Aorta (tissue), 5 donors: Measurements from ENCODE around the gene DIO3. TPM values are rescaled to one million over a fixed set of nuclear protein-coding genes. Genes with fewer than 3 reads are reported as not detected.

Source experiments
- ATAC-seq: fragments of 200-7000 bp; cut with Tn5 transposase; one replicate; pipeline ENCODE4 v1.9.1; 2022; ENCODE audit warnings: moderate library complexity; ENCODE audit not compliant: low FRiP score
- DNase-seq, 2 donors: peaks; one replicate each; pipeline ENCODE4 v3.0.0-alpha.2; 2020
- H3K27ac ChIP-seq, 2 donors: one replicate each; pipeline ENCODE4 v1.5.1; 2013; ENCODE audit warnings: low read length in 2 of 2, mild to moderate bottlenecking in 2 of 2, moderate library complexity in 2 of 2, control low read depth in 1 of 2, inconsistent platforms in 1 of 2, low read depth in 1 of 2
- H3K27me3 ChIP-seq, 2 donors: one replicate each; pipeline ENCODE4 v1.6.1; 2013; ENCODE audit warnings: control low read depth in 1 of 2, low read length in 1 of 2, mild to moderate bottlenecking in 1 of 2, moderate library complexity in 1 of 2; ENCODE audit not compliant: insufficient read depth in 2 of 2, control insufficient read depth in 1 of 2
- H3K36me3 ChIP-seq, 2 donors: one replicate each; pipeline ENCODE4 v1.6.1; 2013; ENCODE audit warnings: control low read depth in 1 of 2, low read length in 1 of 2, mild to moderate bottlenecking in 1 of 2; ENCODE audit not compliant: insufficient read depth in 2 of 2, control insufficient read depth in 1 of 2
- H3K4me1 ChIP-seq, 2 donors: one replicate each; pipeline ENCODE4 v1.6.1; 2013; ENCODE audit warnings: low read length in 2 of 2, control low read depth in 1 of 2, mild to moderate bottlenecking in 1 of 2, moderate library complexity in 1 of 2; ENCODE audit not compliant: insufficient read depth in 2 of 2, control insufficient read depth in 1 of 2
- H3K4me3 ChIP-seq, 2 donors: one replicate each; pipeline ENCODE4 v1.5.1; 2013; ENCODE audit warnings: low read length in 2 of 2, control low read depth in 1 of 2, mild to moderate bottlenecking in 1 of 2
- H3K9me3 ChIP-seq: one replicate; pipeline ENCODE4 v1.6.1; 2013; ENCODE audit warnings: mild to moderate bottlenecking, low read length; ENCODE audit not compliant: control insufficient read depth
- WGBS, 2 donors: extraction: QIAGEN DNeasy Blood & Tissue Kit; methylation state at CpG; one replicate each; pipeline ENCODE4 v1.1.7; 2013; 5-methylcytosine and 5-hydroxymethylcytosine counted together
- intact Hi-C, 2 donors: fragments of 100-400 bp; cut with DNase I; formaldehyde crosslinking; loops; one replicate each; pipeline versions ENCODE4 v1.14.2 to v1.15.0; 2022
- long read RNA-seq, 2 donors: library from polyadenylated mRNA; unstranded; transcript quantifications; one replicate each; pipeline ENCODE4 v2.0.0, GENCODE V29; 2020 to 2021
- polyA plus RNA-seq, 2 donors: library from polyadenylated mRNA; stranded (reverse); fragments of 200-250 nt; gene quantifications; one replicate each; pipeline ENCODE4 v1.2.3, GENCODE V29; 2013
- total RNA-seq, 2 donors: library from RNA; stranded (reverse); fragmentation: NEBNext Ultra II Directional; extraction: Animal tissue kit (Norgen Biotek cat#: 25700); gene quantifications; one replicate each; pipeline ENCODE4 v1.2.1, GENCODE V29; 2021
- donor health status: healthy with polysubstance abuse.
- donor health status: Bipolar disorder and iron deficiency.
- donor health status: DM: no; HTN: no; CAD: no.
- donor health status: DM: no; HTN: no; CAD: no.
- donor health status: DM: yes; HTN: yes; CAD: no.

The DIO3 gene
- total RNA-seq (1 to 10 TPM; 3.9 to 5.8 TPM), polyA plus RNA-seq (under 1 TPM; 0.05 to 0.13 TPM)
- long read RNA-seq, donor 1, transcript DIO3-201 (1 exons, 2,102 nt) = major isoform, 11 of 11 reads
- long read RNA-seq, donor 1, partial matches to known transcripts = 0 of 11 reads
- long read RNA-seq, donor 1, other reads (novel, unspliced or antisense) = 0 of 11 reads
- long read RNA-seq, donor 2, partial matches to known transcripts = 0 of 2 reads
- long read RNA-seq, donor 2, other reads (novel, unspliced or antisense) = 0 of 2 reads

GRCh38 chr14:101561145-101561896 is at the start of gene DIO3:
Gene DIO3, plus strand, starts transcription at chr14:101561495.
- H3K27me3 ChIP-seq = no peaks in the 10 kb centered on the region
- ATAC-seq = no peak
- no peak within 1 kb of the TSS for H3K27ac ChIP-seq
- no peak for DNase-seq
- 7 to 10% methylated on average over 59 to 73 of the region's 73 CpGs for WGBS, 2 donors
- H3K4me3 ChIP-seq = no peak within 1 kb of the TSS
- no peaks in the 10 kb centered on the region for H3K36me3 ChIP-seq
- intact Hi-C loops = no loop called here
- H3K4me1 ChIP-seq = no peaks in the 10 kb centered on the region
- H3K9me3 ChIP-seq = peaks cover 10% of the 10 kb centered on the region

- H3K9me3 ChIP-seq = no peaks in the 10 kb centered on the region
- 61 to 65% methylated on average over 19 to 20 of the region's 20 CpGs for WGBS, 2 donors
- no peak for ATAC-seq
Measured at GRCh38 chr14:101511620-101512375, 49.5 kb upstream of the DIO3 start.

GRCh38 chr14:101512376-101512695 is 49.0 kb upstream of the DIO3 start:
- H3K27ac ChIP-seq = no peak overlapping the region
- H3K9me3 ChIP-seq = no peaks in the 10 kb centered on the region
- ATAC-seq = no peak
- no peaks in the 10 kb centered on the region for H3K4me1 ChIP-seq
- intact Hi-C loops = no loop called here
- 80 to 89% methylated on average over 8 to 9 of the region's 9 CpGs for WGBS, 2 donors
- DNase-seq = peak in 1 of 2 donors; percentile 38
- no peaks in the 10 kb centered on the region for H3K36me3 ChIP-seq
- H3K4me3 ChIP-seq = no peak overlapping the region
- no peaks in the 10 kb centered on the region for H3K27me3 ChIP-seq

More at GRCh38 chr14:101511620-101512375, 49.5 kb upstream of the DIO3 start:
- H3K27ac ChIP-seq = no peak overlapping the region
- intact Hi-C loops = no loop called here
- H3K27me3 ChIP-seq = no peaks in the 10 kb centered on the region
- peak in 1 of 2 donors; percentile 22 for DNase-seq
- no peaks in the 10 kb centered on the region for H3K36me3 ChIP-seq
- no peak overlapping the region for H3K4me3 ChIP-seq
- no peaks in the 10 kb centered on the region for H3K4me1 ChIP-seq

GRCh38 chr14:101514136-101514535 is 47.2 kb upstream of the DIO3 start:
- H3K9me3 ChIP-seq = no peaks in the 10 kb centered on the region
- 87 to 94% methylated on average over 5 of the region's 5 CpGs for WGBS, 2 donors
- H3K27ac ChIP-seq = no peak overlapping the region
- DNase-seq (no peak), ATAC-seq (no peak)
- intact Hi-C loops = no loop called here
- no peaks in the 10 kb centered on the region for H3K4me1 ChIP-seq
- H3K36me3 ChIP-seq = no peaks in the 10 kb centered on the region
- no peaks in the 10 kb centered on the region for H3K27me3 ChIP-seq
- H3K4me3 ChIP-seq = no peak overlapping the region

- Histone ChIP-seq H3K4me3 (no peak overlapping the region), H3K27ac (no peak overlapping the region), H3K27me3 (no peaks in the 10 kb centered on the region), H3K4me1 (no peaks in the 10 kb centered on the region), H3K36me3 (no peaks in the 10 kb centered on the region), H3K9me3 (no peaks in the 10 kb centered on the region)
- DNase-seq = no peak
- no peak for ATAC-seq
- intact Hi-C loops = no loop called here
- 87 to 90% methylated on average over 9 of the region's 9 CpGs for WGBS, 2 donors
Measured at GRCh38 chr14:101516401-101516800, 44.9 kb upstream of the DIO3 start.

- ATAC-seq (peak; percentile 59), DNase-seq (no peak)
- Histone ChIP-seq H3K4me1 (no peaks in the 10 kb centered on the region), H3K27ac (no peak overlapping the region), H3K9me3 (no peaks in the 10 kb centered on the region), H3K36me3 (no peaks in the 10 kb centered on the region), H3K27me3 (no peaks in the 10 kb centered on the region), H3K4me3 (no peak overlapping the region)
- intact Hi-C loops = no loop called here
- WGBS, 2 donors = 77 to 81% methylated on average over 28 of the region's 28 CpGs
Measured at GRCh38 chr14:101518611-101519473, 42.5 kb upstream of the DIO3 start.

- Histone ChIP-seq H3K4me1 (no peaks in the 10 kb centered on the region), H3K36me3 (no peaks in the 10 kb centered on the region), H3K27me3 (no peaks in the 10 kb centered on the region), H3K9me3 (no peaks in the 10 kb centered on the region), H3K4me3 (no peak overlapping the region), H3K27ac (no peak overlapping the region)
- peak; percentile 56 for ATAC-seq
- peak in 1 of 2 donors; percentile 71 for DNase-seq
- intact Hi-C loops = no loop called here
- WGBS, 2 donors = 62 to 66% methylated on average over 30 of the region's 30 CpGs
Measured at GRCh38 chr14:101520621-101521472, 40.4 kb upstream of the DIO3 start.
